Limb (tissue), 2 donors: ENCODE results near the gene ST3GAL3.

ENCODE experiments used
- DNase-seq, 2 donors: peaks; one replicate each; pipeline ENCODE4 v3.0.0-alpha.2; 2016; ENCODE audit errors: extremely low spot score in 2 of 2

ST3GAL3 gene

GRCh38 chr1:43847290-43847689 lies 140.0 kb downstream of the ST3GAL3 start:
- DNase-seq, result no peak

GRCh38 chr1:43847882-43848281 lies 140.5 kb downstream of the ST3GAL3 start:
- no peak for DNase-seq

GRCh38 chr1:43849670-43850069 lies 142.3 kb downstream of the ST3GAL3 start:
- no peak for DNase-seq

- no peak for DNase-seq
These were observed 143.4 kb downstream of the ST3GAL3 start for GRCh38 chr1:43850591-43851233.

- no peak for DNase-seq
These were observed 144.4 kb downstream of the ST3GAL3 start for GRCh38 chr1:43851561-43852338.

GRCh38 chr1:43853161-43853921 lies 146.0 kb downstream of the ST3GAL3 start:
- DNase-seq, result peak; percentile 48 to 64

- DNase-seq, result no peak
These were observed 147.1 kb downstream of the ST3GAL3 start for GRCh38 chr1:43854473-43854872.

- no peak for DNase-seq
These were observed 148.9 kb downstream of the ST3GAL3 start for GRCh38 chr1:43856188-43856587.

- no peak for DNase-seq
These were observed 149.8 kb downstream of the ST3GAL3 start for GRCh38 chr1:43857163-43857562.

GRCh38 chr1:43858324-43858723 lies 151.0 kb downstream of the ST3GAL3 start:
- peak; percentile 49 to 71 for DNase-seq

- DNase-seq, result no peak
These were observed 154.0 kb downstream of the ST3GAL3 start for GRCh38 chr1:43861337-43861736.

- DNase-seq, result no peak
These were observed 154.8 kb downstream of the ST3GAL3 start for GRCh38 chr1:43861988-43862735.

- DNase-seq, result no peak
These were observed 157.0 kb downstream of the ST3GAL3 start for GRCh38 chr1:43864111-43865045.

- no peak for DNase-seq
These were observed 158.9 kb downstream of the ST3GAL3 start for GRCh38 chr1:43866201-43866600.

GRCh38 chr1:43867976-43868740 lies 160.8 kb downstream of the ST3GAL3 start:
- DNase-seq, result no peak

- DNase-seq, result peak in 1 of 2 donors; percentile 70
These were observed 161.4 kb downstream of the ST3GAL3 start for GRCh38 chr1:43868741-43869067.

- no peak for DNase-seq
These were observed 163.0 kb downstream of the ST3GAL3 start for GRCh38 chr1:43870306-43870705.

GRCh38 chr1:43871181-43871910 lies 164.0 kb downstream of the ST3GAL3 start:
- no peak for DNase-seq

GRCh38 chr1:43872280-43872679 lies 164.9 kb downstream of the ST3GAL3 start:
- no peak for DNase-seq
